ENCODE results near the gene CDCA4. TPM values are rescaled to one million over a fixed set of nuclear protein-coding genes. Genes with fewer than 3 reads are reported as not detected.

The CDCA4 gene
- total and polyA plus RNA-seq, 10 of the 15 experiments (the other 5 are each of a cell fraction or from before 2014, with no cell fraction given), result 10.4 to 64.0 (median 52.1) TPM

DNA sequence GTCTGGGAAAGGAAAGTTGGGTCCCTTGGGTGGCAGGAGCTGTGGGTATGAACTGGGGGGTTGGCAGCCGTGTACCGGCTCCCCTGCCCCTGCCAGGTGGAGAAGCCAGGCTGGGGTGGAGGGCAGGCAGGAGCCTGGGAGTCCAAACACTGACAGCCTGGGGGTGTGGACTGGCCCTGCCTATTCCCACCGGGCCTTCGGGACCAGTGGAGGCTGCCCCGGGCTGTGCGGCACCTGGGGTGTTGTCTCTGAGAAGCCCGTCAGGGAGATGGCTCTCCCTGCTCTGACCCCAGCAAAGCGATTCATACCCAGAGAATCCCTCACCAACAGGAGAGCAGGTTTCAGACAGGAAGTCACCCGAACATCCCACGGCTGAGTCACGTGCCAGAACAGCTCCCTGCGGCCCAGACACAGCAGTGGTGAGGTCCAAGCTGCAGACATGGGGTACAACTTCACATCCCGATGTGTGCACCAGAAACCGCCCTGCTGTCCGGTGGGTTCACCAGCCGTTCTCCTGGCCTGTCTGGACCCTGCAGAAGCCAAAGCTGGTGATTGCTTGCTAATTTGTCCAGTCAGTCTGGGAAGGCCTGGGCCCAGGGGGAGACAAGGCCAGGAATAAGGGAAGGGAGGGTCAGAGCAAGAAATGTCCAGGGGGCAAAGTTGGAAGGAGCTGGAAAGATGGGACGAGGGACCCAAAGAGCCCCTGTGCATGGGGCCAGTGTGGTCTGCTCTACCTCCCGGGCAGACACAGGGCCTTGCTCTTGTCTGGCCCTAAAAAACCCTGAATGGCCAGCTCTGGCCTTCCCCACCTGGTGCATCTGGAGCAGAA, 46.5 kb upstream of the CDCA4 start (continued):
- TF ChIP-seq ZBTB40 (IDR thresholded peaks at IDR 0.05; ENCODE audit: borderline replicate concordance) (no peak), CBX5 (IDR thresholded peaks at IDR 0.05; ENCODE audit: low read depth) (no peak), SREBF1 (IDR thresholded peaks at IDR 0.05; ENCODE audit: low read length) (no peak), HCFC1 (IDR thresholded peaks at IDR 0.05; ENCODE audit: low read length) (no peak), PRDM15 (CRISPR knock-in tag; IDR thresholded peaks at IDR 0.05) (no peak), E4F1 (IDR thresholded peaks at IDR 0.05; ENCODE audit: borderline replicate concordance, partially characterized antibody) (no peak), POLR2AphosphoS5 (IDR thresholded peaks at IDR 0.05; ENCODE audit: low read length) (peak; percentile 68; the same call in 1 of the 2 replicates), HDAC2 (IDR thresholded peaks at IDR 0.05) (no peak), BMI1 (IDR thresholded peaks at IDR 0.05; ENCODE audit: borderline replicate concordance) (no peak)
- TF ChIP-seq, protein P1, sequence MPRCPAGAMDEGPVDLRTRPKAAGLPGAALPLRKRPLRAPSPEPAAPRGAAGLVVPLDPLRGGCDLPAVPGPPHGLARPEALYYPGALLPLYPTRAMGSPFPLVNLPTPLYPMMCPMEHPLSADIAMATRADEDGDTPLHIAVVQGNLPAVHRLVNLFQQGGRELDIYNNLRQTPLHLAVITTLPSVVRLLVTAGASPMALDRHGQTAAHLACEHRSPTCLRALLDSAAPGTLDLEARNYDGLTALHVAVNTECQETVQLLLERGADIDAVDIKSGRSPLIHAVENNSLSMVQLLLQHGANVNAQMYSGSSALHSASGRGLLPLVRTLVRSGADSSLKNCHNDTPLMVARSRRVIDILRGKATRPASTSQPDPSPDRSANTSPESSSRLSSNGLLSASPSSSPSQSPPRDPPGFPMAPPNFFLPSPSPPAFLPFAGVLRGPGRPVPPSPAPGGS (IDR thresholded peaks at IDR 0.05; ENCODE audit: borderline replicate concordance, insufficient read depth, low read depth, low read length, poor library complexity, severe bottlenecking), result no peak
- TF ChIP-seq, protein P2, sequence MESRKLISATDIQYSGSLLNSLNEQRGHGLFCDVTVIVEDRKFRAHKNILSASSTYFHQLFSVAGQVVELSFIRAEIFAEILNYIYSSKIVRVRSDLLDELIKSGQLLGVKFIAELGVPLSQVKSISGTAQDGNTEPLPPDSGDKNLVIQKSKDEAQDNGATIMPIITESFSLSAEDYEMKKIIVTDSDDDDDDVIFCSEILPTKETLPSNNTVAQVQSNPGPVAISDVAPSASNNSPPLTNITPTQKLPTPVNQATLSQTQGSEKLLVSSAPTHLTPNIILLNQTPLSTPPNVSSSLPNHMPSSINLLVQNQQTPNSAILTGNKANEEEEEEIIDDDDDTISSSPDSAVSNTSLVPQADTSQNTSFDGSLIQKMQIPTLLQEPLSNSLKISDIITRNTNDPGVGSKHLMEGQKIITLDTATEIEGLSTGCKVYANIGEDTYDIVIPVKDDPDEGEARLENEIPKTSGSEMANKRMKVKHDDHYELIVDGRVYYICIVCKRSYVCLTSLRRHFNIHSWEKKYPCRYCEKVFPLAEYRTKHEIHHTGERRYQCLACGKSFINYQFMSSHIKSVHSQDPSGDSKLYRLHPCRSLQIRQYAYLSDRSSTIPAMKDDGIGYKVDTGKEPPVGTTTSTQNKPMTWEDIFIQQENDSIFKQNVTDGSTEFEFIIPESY (IDR thresholded peaks at IDR 0.05), result no peak

Data from GM12878 (cell line).